HG03039 (cell line): ENCODE measurements around the gene ITPRIPL1.

Source experiments
- ATAC-seq: cut with Tn5 transposase; IDR thresholded peaks from one replicate; pipeline ENCODE4 v1.9.1; 2021; ENCODE audit warnings: mild to moderate bottlenecking, moderate library complexity; ENCODE audit not compliant: unreplicated experiment

ITPRIPL1 gene

DNA sequence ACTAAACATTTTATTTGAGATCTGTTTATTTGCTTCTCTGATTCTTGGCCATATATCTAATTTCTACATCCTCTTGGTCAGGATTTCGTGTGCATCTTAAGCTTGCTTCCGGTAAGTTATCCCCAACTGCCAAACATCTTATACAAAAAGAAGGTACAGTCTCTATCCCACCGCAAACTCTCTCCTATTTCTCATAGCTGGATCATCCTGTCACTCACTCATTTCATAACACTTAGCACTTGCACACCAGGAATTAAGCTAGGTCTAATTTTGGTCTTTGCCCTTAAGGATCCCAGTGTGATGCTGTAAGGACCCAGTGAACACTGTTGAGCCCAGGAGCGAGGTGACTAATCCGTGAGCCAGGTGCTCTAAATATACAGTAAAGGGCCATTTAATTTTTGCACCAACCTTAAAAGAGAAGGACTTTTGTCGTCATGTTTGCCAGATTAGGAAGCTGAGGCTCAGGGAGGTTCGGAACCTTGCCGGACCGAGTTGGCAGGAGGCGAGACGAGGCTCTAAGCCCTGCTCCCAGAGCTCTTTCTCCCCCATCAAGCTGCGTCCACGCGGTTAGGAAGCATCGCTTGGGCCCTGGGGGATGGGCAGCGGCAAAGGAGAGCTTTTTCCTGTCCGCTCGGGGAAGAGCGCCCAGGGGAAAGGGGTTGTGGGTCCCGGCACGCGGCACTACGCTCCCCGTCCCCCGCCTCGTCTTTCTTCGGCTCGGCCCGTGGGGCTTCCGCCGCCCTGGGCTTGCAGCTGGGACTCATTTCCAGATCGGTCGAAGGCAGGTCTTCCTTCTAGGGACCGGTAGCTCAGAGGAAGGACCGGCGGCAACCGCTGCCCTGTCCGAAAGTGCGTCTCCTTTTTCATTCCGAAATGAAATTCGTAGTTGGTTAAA, 4.1 kb upstream of the ITPRIPL1 start:
- ATAC-seq, result no peak

- no peak for ATAC-seq
These were observed 1.3 kb upstream of the ITPRIPL1 start for GRCh38 chr2:96323849-96324248.

GRCh38 chr2:96324721-96325040, 436 bp upstream of the ITPRIPL1 start:
- ATAC-seq, result no peak

GRCh38 chr2:96325884-96326255, 753 bp downstream of the ITPRIPL1 start:
- ATAC-seq, result no peak

DNA sequence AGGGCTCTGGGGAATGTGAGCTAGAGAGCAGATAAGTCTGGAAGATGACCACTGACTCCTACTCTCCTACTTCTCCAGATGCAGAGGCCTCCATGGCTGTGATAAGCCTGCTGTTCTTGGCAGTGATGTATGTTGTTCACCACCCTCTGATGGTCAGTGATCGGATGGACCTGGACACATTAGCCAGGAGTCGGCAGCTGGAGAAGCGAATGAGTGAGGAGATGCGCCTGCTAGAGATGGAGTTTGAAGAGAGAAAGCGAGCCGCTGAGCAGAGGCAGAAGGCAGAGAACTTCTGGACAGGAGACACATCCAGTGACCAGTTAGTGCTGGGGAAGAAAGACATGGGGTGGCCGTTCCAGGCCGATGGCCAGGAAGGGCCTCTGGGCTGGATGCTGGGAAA, 1.4 kb downstream of the ITPRIPL1 start:
- ATAC-seq, result no peak

DNA sequence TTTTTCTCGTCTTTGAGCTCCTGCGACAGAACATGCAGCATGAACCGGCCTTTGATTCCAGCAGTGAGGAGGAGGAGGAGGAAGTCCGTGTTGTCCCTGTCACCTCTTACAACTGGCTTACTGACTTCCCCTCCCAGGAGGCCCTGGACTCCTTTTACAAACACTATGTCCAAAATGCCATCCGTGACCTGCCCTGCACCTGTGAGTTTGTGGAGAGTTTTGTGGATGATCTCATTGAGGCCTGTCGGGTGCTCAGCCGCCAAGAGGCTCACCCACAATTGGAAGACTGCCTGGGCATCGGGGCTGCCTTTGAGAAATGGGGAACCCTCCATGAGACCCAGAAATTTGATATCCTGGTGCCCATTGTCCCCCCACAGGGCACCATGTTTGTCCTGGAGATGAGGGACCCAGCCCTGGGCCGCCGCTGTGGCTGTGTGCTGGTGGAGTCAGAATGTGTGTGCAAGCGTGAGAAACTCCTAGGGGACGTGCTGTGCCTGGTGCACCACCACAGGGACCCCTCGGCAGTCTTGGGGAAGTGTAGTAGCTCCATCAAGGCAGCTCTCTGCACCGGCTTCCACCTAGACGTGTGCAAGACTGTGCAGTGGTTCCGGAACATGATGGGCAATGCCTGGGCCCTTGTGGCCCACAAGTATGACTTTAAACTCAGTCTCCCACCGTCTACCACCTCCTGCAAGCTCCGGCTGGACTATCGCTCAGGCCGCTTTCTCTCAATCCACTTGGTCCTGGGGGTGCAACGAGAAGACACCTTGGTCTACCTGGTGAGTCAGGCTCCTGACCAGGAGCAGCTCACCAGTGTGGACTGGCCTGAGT, 2.1 kb downstream of the ITPRIPL1 start:
- no peak for ATAC-seq

DNA sequence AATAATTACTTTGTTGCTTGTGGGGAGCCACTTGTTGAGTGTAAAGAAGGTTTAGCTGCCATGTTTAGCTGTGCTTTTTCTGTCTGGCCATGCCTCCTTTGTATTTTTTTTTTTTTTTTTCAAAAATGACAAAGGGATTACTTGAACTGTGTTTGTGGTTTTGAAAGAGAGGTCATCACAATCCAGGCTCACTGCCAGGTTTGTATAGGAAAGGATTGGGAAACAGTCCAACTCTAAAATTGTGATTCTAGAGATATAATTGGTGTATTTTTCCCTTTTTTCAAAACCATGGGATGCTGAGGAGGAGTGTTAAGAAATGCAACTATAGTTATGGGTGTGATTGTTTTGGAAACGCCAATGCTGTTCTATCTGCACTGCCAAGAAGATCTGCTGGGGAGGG, 4.3 kb downstream of the ITPRIPL1 start:
- ATAC-seq, result no peak

- ATAC-seq, result no peak
These were observed 4.8 kb downstream of the ITPRIPL1 start for GRCh38 chr2:96329874-96330273.

- no peak for ATAC-seq
These were observed 5.3 kb downstream of the ITPRIPL1 start for GRCh38 chr2:96330407-96330806.

- ATAC-seq, result no peak
These were observed 8.6 kb downstream of the ITPRIPL1 start for GRCh38 chr2:96333708-96334107.

DNA sequence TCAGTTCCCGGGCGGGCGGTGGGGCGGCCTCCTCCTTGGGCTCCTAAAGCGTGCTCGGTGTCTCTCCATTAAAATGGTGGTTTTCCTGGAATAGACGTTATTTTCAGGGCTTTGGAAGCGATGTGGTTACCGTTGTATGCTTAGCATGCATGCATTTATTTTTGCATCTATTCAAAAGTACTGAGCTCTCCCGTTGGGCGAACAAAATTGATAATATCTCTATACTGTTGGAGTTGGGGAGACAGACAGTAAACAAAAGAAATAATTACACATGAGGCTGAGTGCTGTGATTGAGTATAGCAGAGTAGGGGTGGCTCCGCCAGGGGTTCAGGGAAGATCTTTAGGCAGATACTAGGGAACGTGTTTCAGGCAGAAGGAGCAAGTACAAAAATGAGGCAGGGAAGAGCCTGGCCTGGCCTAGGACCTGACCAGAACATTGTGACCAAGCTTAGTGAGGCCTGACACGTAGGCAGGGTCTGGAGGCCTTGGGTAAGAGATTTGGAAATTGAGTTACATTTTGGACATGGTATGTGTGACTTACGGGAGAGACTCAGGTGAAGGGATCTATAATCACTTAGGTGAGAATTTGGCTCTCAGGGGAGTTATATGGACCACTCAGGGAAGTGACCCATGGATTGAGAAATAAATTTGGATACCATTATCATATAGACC, 11.1 kb downstream of the ITPRIPL1 start:
- no peak for ATAC-seq

DNA sequence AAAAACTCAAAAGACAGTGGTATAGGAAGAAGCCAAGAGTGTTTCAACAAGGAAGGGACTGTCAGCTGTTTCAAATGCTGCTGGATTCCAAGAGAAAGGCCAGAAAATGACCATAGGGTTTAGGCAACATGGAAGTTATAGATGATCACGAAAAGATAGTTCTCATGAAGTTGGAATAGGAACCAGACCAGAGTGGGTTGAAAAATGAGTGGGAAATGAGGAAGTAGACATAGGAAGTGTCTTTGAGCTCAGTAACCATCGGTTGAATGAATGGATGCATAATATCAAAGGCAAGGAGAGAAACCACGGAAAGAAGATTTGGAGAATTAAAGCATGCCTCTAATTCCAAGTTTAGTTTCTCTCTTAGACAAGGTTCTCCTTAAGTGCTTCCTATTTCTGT, 11.8 kb downstream of the ITPRIPL1 start:
- no peak for ATAC-seq

- no peak for ATAC-seq
These were observed 15.6 kb downstream of the ITPRIPL1 start for GRCh38 chr2:96340493-96341414.

DNA sequence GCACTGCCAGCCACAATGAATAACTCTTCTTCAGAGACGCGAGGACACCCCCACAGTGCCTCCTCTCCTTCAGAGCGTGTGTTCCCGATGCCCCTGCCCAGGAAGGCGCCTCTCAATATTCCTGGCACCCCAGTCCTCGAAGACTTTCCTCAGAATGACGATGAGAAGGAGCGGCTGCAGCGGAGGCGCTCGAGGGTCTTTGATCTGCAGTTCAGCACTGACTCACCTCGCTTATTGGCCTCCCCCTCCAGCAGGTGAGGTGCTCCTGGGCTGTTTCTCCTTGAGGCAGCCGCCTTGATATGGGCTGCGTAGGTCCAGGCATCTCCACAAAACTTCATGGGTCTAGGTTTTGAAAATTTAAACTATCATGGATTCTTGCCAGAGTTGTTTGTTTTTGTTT, 16.5 kb downstream of the ITPRIPL1 start:
- no peak for ATAC-seq

GRCh38 chr2:96342085-96342484, 17.0 kb downstream of the ITPRIPL1 start:
- ATAC-seq, result no peak

- peak; percentile 68 for ATAC-seq
These were observed 18.9 kb downstream of the ITPRIPL1 start for GRCh38 chr2:96344011-96344410.

- ATAC-seq, result no peak
These were observed 20.3 kb downstream of the ITPRIPL1 start for GRCh38 chr2:96345438-96345837.

DNA sequence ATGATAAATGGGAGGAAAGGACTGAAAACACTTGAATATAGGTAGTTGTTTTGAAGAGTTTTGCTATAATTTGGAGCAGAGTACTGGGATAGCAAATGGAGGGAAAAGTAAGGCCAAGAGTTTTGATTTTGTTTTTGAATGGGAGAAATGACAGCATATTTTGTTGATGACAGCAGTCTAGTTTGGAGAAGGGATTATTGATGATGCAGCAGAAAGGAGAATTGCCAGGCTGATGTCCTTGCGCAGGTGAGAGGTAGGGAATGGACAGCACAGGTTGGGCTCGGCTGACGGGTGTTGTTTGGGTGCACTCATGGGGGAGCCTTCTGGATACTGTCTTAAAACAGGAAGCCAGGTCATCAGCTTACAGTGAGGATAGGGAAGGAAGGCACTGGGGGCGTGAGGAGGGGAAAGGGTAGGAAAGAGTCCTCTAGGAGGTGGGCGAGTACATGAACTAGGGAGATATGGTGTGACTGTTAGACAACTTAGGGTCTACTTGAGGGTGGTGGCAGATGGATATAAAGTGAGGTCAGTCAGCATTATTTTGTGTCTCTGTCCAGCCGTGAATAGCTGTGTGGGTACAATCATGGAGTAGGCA, 20.8 kb downstream of the ITPRIPL1 start:
- no peak for ATAC-seq

DNA sequence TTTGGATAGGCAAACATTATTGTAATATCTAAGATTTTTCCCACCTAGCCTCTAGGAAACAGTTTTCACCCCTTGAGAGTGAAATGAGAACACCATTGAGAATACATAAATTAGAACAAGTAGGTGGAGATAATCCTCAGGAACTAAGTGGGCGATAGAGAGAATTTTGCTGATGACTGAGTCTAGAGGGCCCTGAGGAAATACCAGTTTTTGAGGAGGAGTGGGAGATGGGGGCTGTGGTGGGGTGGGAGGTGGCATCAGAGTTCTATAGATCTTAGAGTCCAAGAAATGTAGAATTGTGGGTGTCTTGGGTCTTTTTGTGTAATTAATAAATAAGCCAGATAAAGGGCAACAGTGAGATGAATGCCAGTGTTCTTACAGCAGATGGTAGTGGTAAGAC, 22.3 kb downstream of the ITPRIPL1 start:
- ATAC-seq, result no peak

DNA sequence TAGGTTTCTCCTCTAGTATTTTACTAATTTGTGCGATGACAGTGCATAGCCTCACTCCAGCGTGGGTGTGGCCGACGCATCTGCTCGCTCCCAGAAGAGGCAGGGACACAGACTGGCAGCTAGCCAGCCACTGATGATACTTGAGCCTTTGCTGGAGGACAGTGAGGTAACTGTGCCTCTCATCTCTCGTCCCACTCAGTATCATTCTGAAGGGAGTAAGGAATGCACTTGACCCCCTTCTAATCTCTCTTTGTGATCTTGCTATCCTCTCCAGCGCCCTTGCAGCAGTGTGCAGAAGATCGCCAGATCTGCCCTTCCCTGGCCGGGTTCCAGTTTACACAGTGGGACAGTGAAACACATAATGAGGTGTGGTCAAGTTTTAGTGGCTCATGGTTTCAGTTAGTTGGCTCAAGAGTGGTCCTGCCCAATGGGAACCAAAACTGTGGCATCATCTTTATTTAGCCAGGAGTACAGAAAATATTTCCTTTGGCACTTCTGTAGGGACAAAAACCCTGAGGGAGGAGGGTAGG, 28.0 kb downstream of the ITPRIPL1 start:
- ATAC-seq, result no peak
